Measurements from ENCODE around the gene BBS1. TPM values are rescaled to one million over a fixed set of nuclear protein-coding genes. Genes with fewer than 3 reads are reported as not detected.

The BBS1 gene
- polyA plus RNA-seq, 1 of the 3 experiments (the other 2 are of a cell fraction) = 24.8 TPM

GRCh38 chr11:66566221-66566620, 55.8 kb downstream of the BBS1 start:
- no peaks in the 10 kb centered on the region for H3K36me3 ChIP-seq (replicated peaks in 1 of 2; ENCODE audit: control insufficient read depth in 1 of 2, insufficient read depth in 2 of 2, low read length in 1 of 2)
- no peak overlapping the region for H3K27ac ChIP-seq (ENCODE audit: low read depth in 2 of 2, low read length in 1 of 2)
- no peaks in the 10 kb centered on the region for H3K9me2 ChIP-seq
- H3K4me1 ChIP-seq (ENCODE audit: control insufficient read depth in 1 of 2, insufficient read depth in 2 of 2, low read depth in 1 of 2, low read length in 1 of 2) = peaks cover 0 to 7% of the 10 kb centered on the region in 2 experiments; a peak in 1 of 4 replicates
- 89% methylated on average over 8 of the region's 8 CpGs for WGBS (ENCODE audit: low lambda C conversion rate)
- no peak overlapping the region for H3K4me2 ChIP-seq
- TF ChIP-seq MEF2A (IDR thresholded peaks at IDR 0.05; ENCODE audit: borderline replicate concordance, low read depth) = no peak
- TF ChIP-seq IRF3 (IDR thresholded peaks at IDR 0.05; ENCODE audit: low read depth, low read length) = no peak
- no peak for TF ChIP-seq REST (IDR thresholded peaks at IDR 0.05; ENCODE audit: low read depth, low read length)
- TF ChIP-seq ELF1 (IDR thresholded peaks at IDR 0.05) = no peak
- no peak for TF ChIP-seq TCF12 (IDR thresholded peaks at IDR 0.05)
- no peak for TF ChIP-seq PBX3 (IDR thresholded peaks at IDR 0.05)
- TF ChIP-seq SMC3 (IDR thresholded peaks at IDR 0.05; ENCODE audit: low read depth, low read length) = no peak
- TF ChIP-seq RCOR1 (IDR thresholded peaks at IDR 0.05; ENCODE audit: low read length) = no peak
- TF ChIP-seq USF1 (IDR thresholded peaks at IDR 0.05; ENCODE audit: borderline replicate concordance, low read depth) = no peak
- no peak for TF ChIP-seq CHD2 (IDR thresholded peaks at IDR 0.05; ENCODE audit: low read length, partially characterized antibody)
- no peak for TF ChIP-seq MXI1 (IDR thresholded peaks at IDR 0.05; ENCODE audit: low read depth, low read length)
- no peak for TF ChIP-seq ZBTB33 (IDR thresholded peaks at IDR 0.05; ENCODE audit: borderline replicate concordance, low read depth)
- no peak for TF ChIP-seq FOXM1 (IDR thresholded peaks at IDR 0.05; ENCODE audit: low read depth)
- no peak for TF ChIP-seq RFX5 (IDR thresholded peaks at IDR 0.05; ENCODE audit: low read length)
- no peak for TF ChIP-seq NFIC (IDR thresholded peaks at IDR 0.05; ENCODE audit: borderline replicate concordance)
- no peak for TF ChIP-seq SIN3A (IDR thresholded peaks at IDR 0.05; ENCODE audit: borderline replicate concordance, low read depth, low read length)
- TF ChIP-seq EP300 (IDR thresholded peaks at IDR 0.05; ENCODE audit: borderline replicate concordance in 1 of 2, low read depth in 1 of 2, low read length in 1 of 2) = no peak
- TF ChIP-seq TEAD4 (IDR thresholded peaks at IDR 0.05; ENCODE audit: borderline replicate concordance, insufficient read depth) = no peak
- TF ChIP-seq RXRA (IDR thresholded peaks at IDR 0.05; ENCODE audit: borderline replicate concordance, low read depth) = no peak
- no peaks in the 10 kb centered on the region for H4K20me1 ChIP-seq (ENCODE audit: insufficient read depth)
- H3F3A ChIP-seq (replicated peaks; ENCODE audit: insufficient read depth) = no peaks in the 10 kb centered on the region
- H3K9ac ChIP-seq = no peak overlapping the region
- ChIA-PET POLR2A (no interaction called here), CTCF (interaction anchor here (4.2 to 5.1 kb wide), 2 partner anchors 26 to 112 kb away, joined by 14 to 30 read pairs; partner anchors contain the start of genes CCDC87, CCS and RBM4B)
- H2AFZ ChIP-seq (ENCODE audit: low read depth) = no peak overlapping the region
- no peaks in the 10 kb centered on the region for H3K9me3 ChIP-seq
- H3K79me2 ChIP-seq (ENCODE audit: insufficient read depth) = no peaks in the 10 kb centered on the region
- H3K27me3 ChIP-seq (ENCODE audit: insufficient read depth) = no peaks in the 10 kb centered on the region
- H3K4me3 ChIP-seq (ENCODE audit: low read depth in 2 of 2, low read length in 1 of 2) = no peak overlapping the region
- no peak for DNase-seq

Measured in SK-N-SH (cell line).